IPS-NIHi7 (cell line): Measurements from ENCODE around the gene TNFRSF6B.
A peak's percentile ranks its signal among the peaks of the same experiment; 100 is the strongest.
"Not testable (repeated sequence)": the region's sequence is repeated elsewhere in the genome, so short reads cannot be mapped to it uniquely, and the experiment has no call there.

Experiments used
- DNase-seq: peaks from one replicate; pipeline ENCODE4 v3.0.0; 2012; ENCODE audit warnings: mixed read lengths; ENCODE audit errors: extremely low spot score

Gene TNFRSF6B

GRCh38 chr20:63662813-63663189 lies 33.7 kb upstream of the TNFRSF6B start:
- DNase-seq, result no peak

DNA sequence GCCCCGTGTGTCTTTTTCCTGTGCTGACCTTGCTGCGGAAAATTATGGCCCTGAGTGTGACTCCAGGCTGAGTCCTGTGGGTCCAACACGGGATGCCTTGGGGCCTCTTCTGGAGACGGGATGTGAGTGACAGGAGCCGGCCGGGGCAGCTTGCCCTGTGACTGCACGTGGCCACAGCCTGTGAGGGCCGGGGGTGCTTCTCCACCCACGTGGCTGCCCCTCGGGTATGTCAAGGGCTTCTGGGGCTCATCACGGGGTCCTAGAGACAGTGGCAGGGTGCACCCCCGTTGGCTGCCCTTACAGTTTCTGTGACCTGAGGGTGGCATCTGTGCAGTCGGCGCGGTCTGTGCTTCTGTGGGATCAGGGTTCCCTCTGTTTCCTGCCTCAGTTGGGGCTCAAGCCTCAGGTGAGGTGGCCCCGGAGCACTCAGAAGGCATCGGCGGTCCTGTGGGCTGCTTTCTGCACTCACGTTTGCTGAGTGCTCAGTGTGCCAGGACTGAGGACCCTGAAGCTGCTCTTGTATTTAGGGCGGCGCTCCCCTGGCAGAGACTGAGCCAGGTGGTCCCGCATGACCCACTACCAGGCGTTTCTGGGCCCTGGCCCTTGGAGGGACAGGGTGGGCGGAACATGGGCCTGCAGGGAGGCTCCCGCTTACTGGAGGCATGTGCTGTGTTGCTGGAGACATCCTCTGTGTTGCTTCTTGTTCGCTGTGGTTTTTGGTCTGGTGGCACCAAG lies 33.0 kb upstream of the TNFRSF6B start:
- DNase-seq, result no peak

DNA sequence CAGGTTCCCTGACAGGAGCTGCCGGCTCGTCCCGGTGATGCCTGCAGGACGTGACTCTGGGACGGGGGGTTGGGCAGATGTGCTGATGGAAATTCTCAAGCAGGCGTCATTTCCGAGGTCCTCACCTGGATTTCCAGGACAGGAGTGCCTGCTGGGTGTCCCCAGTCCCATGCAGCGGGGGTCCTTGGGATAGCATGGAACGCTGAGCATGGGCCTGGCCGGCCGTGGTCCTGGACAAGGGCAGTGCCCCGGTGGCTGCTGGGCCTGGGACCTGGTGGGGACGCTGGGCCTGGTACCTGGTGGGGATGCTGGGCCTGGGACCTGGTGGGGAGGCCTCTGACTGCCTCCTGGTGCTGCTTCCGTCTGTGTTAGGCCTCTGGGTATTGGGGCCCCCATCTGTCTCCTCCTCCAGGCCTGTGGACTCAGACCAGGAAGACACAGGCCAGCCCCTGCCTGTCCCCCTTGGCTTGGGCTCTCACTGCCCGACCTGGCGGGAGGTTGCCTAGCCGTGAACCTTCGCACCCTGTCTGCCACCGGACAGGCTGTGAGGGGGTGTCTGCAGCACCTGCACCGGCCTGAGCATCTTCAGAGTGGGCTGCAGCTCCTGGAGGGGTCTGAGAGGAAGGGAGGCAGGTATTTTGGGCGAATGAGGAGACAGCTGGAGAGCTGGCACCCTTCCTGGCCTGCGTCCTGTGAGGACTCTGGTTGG lies 32.2 kb upstream of the TNFRSF6B start:
- DNase-seq, result no peak

- DNase-seq, result peak; percentile 66
Measured at GRCh38 chr20:63664861-63665594, 31.4 kb upstream of the TNFRSF6B start.

DNA sequence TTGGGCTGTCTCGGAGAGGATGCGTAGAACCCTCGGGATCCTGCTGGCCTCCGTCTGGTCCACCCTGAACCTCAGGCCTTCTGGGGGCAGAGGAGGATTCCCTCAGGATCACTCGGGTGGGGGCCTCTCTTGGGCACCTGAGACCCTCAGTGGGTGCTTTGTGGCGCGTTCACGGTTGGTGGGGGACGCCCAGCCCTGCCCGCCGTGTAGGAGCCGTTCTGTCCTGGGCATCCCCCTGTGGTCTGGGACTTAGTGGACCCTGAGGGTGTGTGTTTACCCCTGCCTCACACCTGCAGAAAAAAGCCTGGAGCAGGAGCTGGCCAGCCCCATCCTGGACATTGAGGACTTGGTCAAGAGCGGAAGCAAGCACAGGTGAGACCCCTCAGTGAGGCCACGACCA lies 30.7 kb upstream of the TNFRSF6B start:
- no peak for DNase-seq

DNA sequence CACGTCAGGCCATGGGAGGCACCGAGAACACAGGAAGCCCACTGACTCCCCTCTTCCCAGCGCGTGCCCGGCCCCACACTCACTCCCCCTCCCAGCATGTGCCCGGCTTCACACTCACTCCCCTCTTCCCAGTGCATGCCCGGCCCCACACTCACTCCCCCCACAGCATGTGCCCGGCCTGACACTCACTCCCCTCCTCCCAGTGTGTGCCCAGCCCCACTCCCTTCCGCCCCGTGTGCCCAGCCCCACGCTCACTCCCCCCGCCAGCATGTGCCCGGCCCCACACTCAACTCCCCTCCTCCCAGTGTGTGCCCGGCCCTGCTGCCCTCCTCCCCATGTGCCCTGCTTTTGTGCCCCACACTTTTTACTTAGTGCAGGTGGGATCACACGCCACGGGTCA lies 28.6 kb upstream of the TNFRSF6B start:
- no peak for DNase-seq

DNA sequence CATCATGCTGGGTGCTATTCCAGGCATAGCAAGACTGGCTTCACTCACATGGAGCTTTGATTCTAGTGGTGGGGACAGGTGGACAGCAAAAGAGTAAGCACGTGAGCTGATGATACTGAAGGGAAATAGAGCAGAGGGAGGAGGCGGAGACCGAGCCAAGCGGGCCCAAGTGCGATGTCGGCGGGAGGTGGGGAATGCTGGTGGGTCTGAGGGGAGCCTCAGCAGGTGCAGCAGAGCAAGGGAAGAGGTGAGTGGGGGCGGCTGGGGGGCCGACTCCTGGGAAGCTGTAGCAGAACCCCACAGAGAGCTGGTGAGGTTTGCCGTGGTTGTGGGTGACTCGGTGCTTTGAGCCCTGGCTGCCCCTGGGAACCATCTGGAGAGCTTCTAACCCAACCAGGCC lies 28.1 kb upstream of the TNFRSF6B start:
- no peak for DNase-seq

GRCh38 chr20:63671695-63672094 lies 24.8 kb upstream of the TNFRSF6B start:
- not testable (repeated sequence) for DNase-seq

DNA sequence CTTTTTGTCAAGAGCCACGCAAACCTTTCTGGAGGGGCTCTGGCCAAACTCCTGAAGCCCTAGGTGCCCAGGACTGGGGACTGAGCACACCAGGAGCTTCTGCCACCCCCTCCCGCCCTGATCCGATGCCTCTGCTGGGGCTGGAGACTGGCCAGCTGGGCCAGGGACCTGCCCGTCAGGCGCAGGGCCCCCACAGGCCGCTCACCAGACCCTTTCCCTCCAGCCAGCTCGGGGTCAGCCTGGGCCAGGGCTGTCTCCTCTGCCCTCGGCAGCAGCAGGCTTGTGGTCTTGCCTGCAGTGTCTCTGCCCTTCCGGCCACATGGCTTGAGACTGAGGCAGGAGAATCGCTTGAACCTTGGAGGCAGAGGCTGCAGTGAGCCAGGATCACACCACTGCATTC lies 23.8 kb upstream of the TNFRSF6B start:
- no peak for DNase-seq

- no peak for DNase-seq
Measured at GRCh38 chr20:63673951-63674350, 22.5 kb upstream of the TNFRSF6B start.

GRCh38 chr20:63675681-63676368 lies 20.6 kb upstream of the TNFRSF6B start:
- no peak for DNase-seq

- DNase-seq, result no peak
Measured at GRCh38 chr20:63678071-63678470, 18.4 kb upstream of the TNFRSF6B start.

- no peak for DNase-seq
Measured at GRCh38 chr20:63678667-63679465, 17.6 kb upstream of the TNFRSF6B start.

DNA sequence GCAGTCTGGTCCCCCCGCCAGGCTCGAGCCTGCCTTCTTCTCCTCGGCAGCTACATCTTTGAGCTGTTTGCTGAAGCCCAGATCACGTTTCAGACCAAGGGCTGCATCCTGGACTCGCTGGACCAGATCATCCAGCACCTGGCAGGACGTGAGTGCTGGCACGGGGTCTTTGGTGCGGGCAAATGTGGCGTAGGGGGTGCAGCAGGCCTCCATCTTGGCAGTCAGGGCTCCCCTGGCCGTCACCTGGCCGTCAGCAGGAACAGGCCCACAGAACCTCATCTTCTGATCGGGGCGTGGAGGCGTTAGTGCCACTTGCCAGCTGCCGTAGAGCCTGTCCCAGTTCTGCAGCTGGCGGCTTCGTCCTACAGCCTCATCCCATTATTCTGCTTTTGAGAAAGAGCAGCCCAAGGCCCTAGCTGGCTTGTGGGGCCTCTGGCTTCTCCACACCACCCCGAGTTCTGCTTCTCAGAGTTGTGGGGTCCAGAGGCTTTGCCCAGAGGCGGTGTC lies 16.6 kb upstream of the TNFRSF6B start:
- no peak for DNase-seq

DNA sequence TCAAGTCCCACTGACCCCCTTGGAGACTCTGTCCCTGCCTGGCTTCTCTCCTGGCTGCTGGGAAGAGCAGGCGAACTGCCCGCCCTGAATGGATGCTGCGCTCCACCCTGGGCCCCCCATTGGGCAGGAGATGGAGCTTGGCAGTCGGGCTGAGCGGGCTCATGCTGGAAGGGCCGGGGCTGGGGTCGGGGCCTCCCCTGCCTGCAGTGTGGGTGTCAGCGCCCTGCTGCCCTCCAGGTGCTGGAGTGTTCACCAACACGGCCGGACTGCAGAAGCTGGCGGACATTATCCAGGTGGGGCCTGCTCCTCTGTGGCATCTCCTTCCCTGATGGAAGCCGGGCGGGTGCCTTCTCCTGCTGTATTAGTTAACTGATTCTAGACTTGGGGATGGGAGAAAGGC lies 16.0 kb upstream of the TNFRSF6B start:
- DNase-seq, result no peak

- DNase-seq, result no peak
Measured at GRCh38 chr20:63680857-63681608, 15.4 kb upstream of the TNFRSF6B start.

GRCh38 chr20:63681609-63682142 lies 14.8 kb upstream of the TNFRSF6B start:
- no peak for DNase-seq

DNA sequence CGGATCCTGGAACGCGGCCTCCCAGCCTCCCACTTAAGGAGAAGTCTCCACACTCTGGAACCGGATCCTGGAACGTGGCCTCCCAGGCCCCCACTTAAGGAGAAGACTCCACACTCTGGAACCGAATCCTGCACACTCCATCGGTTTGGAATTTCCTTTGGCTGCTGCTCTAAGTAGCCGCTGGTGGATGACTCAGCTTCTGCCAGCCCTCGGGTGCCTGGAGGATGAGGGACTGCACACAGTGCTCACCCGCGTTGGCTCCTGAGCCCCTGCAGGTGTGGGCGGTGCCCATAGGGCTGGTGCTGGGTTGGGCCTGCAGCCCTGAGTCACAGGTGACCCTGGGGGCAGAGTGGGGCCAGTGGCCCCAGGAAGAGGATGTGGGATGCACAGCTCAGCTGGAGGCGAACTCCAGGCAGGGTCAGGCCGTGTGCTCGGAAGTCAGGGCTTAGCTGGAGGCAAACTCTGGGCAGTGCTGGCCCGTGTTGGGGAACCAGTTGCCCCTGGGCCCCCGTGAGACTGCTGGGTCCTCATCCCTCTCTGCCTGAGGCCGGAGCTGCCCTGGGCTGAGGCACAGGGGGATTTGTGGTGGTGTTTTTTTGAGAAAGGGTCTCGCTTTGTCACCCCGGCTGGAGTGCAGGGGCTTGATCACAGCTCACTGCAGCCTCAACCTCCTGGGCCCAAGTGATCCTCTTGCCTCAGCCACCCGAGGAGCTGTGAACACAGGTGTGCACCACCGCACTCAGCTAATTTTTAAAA lies 13.9 kb upstream of the TNFRSF6B start:
- DNase-seq, result peak; percentile 46

- no peak for DNase-seq
Measured at GRCh38 chr20:63685269-63686026, 11.0 kb upstream of the TNFRSF6B start.
